Suprapubic skin (tissue), 4 donors: ENCODE measurements around the gene KCNH8. TPM values are rescaled to one million over a fixed set of nuclear protein-coding genes. Genes with fewer than 3 reads are reported as not detected.

Source experiments
- DNase-seq, 2 donors: peaks; one replicate each; pipeline ENCODE4 v3.0.0-alpha.2; 2019; ENCODE audit warnings: low spot score in 2 of 2
- H3K27ac ChIP-seq: fragments of 200-600 bp; sonication (generic); one replicate; pipeline ENCODE4 v1.5.1; 2019
- H3K27me3 ChIP-seq: fragments of 200-600 bp; sonication (generic); one replicate; pipeline ENCODE4 v1.5.1; 2019
- H3K36me3 ChIP-seq: fragments of 200-600 bp; sonication (generic); one replicate; pipeline ENCODE4 v1.5.1; 2019
- H3K4me1 ChIP-seq: fragments of 200-600 bp; sonication (generic); one replicate; pipeline ENCODE4 v1.5.1; 2019
- H3K4me3 ChIP-seq: fragments of 200-600 bp; sonication (generic); one replicate; pipeline ENCODE4 v1.5.1; 2019; ENCODE audit warnings: mild to moderate bottlenecking
- H3K9me3 ChIP-seq: fragments of 200-600 bp; sonication (generic); one replicate; pipeline ENCODE4 v1.5.1; 2019
- CTCF ChIP-seq, 2 donors: fragments of 200-600 bp in 1 of 2; fragments of 450-650 bp in 1 of 2; sonication (generic) in 1 of 2; IDR thresholded peaks; one replicate each; pipeline ENCODE4 v1.5.1; 2016 to 2019; ENCODE audit warnings: antibody characterized with exemption in 2 of 2, mild to moderate bottlenecking in 1 of 2, moderate library complexity in 1 of 2
- EP300 ChIP-seq: sonication (generic); formaldehyde crosslinking; IDR thresholded peaks from one replicate; pipeline ENCODE4 v1.6.1; 2017; ENCODE audit warnings: antibody characterized with exemption
- POLR2A ChIP-seq, 2 donors: fragments of 450-650 bp; IDR thresholded peaks; one replicate each; pipeline ENCODE4 v1.6.1; 2017; ENCODE audit warnings: antibody characterized with exemption in 2 of 2, mild to moderate bottlenecking in 2 of 2, moderate library complexity in 2 of 2
- POLR2AphosphoS5 ChIP-seq, 3 donors: sonication (generic); formaldehyde crosslinking; IDR thresholded peaks; one replicate each; pipeline ENCODE4 v1.6.1; 2017; ENCODE audit warnings: antibody characterized with exemption in 3 of 3
- WGBS: methylation state at CpG from one replicate; pipeline ENCODE4 v1.1.5; 2018; 5-methylcytosine and 5-hydroxymethylcytosine counted together
- total RNA-seq, 4 donors: library from RNA; depleted of rRNA; stranded (reverse); fragments of >200 nt; gene quantifications; one replicate each; pipeline ENCODE4 v1.1.0, GENCODE V29; 2016

The KCNH8 gene
- total RNA-seq, 4 donors from 2014 or later: 0.40 to 1.6 (median 0.58) TPM

GRCh38 chr3:19248767-19249166 is 100.5 kb downstream of the KCNH8 start:
- TF ChIP-seq POLR2A (IDR thresholded peaks at IDR 0.05) (no peak), EP300 (no peak), POLR2AphosphoS5 (IDR thresholded peaks at IDR 0.05) (no peak), CTCF (IDR thresholded peaks at IDR 0.05) (no peak)
- 93% methylated on average over 1 of the region's 1 CpG for WGBS
- H3K4me3 ChIP-seq: no peak overlapping the region
- H3K36me3 ChIP-seq: no peaks in the 10 kb centered on the region
- no peak overlapping the region for H3K27ac ChIP-seq
- no peaks in the 10 kb centered on the region for H3K9me3 ChIP-seq
- DNase-seq: no peak
- H3K4me1 ChIP-seq: no peaks in the 10 kb centered on the region
- H3K27me3 ChIP-seq: no peaks in the 10 kb centered on the region

DNA sequence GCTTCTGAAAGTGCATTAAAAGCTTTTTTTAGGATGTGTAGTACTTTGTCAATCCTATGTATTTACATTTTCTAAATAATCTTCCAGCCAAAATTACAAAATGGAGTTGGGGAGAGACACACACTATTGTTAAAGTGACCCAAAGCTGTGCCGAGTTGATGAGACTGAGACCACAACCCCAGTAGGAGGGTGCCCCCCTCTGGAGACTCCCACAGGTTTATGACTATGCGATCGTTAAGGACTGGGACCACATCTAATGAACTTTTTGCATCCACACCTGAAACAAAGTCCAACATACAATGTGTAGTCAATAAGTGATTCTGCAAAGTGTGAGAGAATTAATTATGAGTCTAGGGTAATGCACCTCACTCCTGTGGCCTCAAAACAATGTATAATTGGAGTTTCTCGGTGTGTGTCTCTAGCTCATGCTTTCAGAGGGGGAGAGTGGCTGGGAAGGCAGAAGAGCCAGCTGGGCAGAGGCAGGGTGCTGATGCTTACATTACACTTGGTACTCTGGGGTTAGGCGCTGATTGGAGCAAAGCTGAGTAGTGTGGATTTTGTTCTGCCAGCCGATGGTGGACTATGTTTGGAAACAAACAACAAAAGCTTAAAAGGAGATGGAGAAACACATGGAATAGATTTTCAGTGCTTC is 102.8 kb downstream of the KCNH8 start:
- WGBS: 76% methylated on average over 6 of the region's 6 CpGs
- no peaks in the 10 kb centered on the region for H3K4me1 ChIP-seq

DNA sequence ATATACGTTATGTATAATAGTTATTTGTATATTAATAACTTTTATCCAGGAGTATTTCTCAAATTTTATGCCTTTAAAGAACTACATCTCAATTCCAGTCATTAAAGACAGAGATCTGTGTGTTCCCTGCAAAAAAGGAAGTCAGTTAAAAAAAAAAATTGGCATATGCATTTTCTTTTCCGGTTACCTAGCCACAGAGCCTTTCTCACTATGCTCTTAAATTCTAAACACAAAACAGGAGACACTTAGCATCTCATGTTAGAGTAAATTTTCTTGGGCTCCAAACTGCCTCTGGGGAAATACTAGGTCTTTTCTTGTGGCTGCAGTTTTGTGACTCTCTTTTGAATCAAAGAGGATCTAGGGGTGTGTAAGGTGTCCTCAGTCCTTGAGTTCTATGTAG is 105.9 kb downstream of the KCNH8 start:
- TF ChIP-seq POLR2A (IDR thresholded peaks at IDR 0.05) (no peak), CTCF (IDR thresholded peaks at IDR 0.05) (no peak), POLR2AphosphoS5 (IDR thresholded peaks at IDR 0.05) (no peak), EP300 (no peak)
- no peak overlapping the region for H3K4me3 ChIP-seq
- no peaks in the 10 kb centered on the region for H3K9me3 ChIP-seq
- no peaks in the 10 kb centered on the region for H3K27me3 ChIP-seq
- no peak overlapping the region for H3K27ac ChIP-seq
- no peaks in the 10 kb centered on the region for H3K4me1 ChIP-seq
- WGBS: 72% methylated on average over 2 of the region's 2 CpGs
- H3K36me3 ChIP-seq: no peaks in the 10 kb centered on the region
- no peak for DNase-seq

More for the DNA sequence above, 102.8 kb downstream of the KCNH8 start:
- TF ChIP-seq POLR2AphosphoS5 (IDR thresholded peaks at IDR 0.05): no peak
- TF ChIP-seq CTCF (IDR thresholded peaks at IDR 0.05): no peak
- no peak for TF ChIP-seq POLR2A (IDR thresholded peaks at IDR 0.05)
- TF ChIP-seq EP300: no peak
- H3K27ac ChIP-seq: no peak overlapping the region
- no peaks in the 10 kb centered on the region for H3K27me3 ChIP-seq
- no peak overlapping the region for H3K4me3 ChIP-seq
- no peaks in the 10 kb centered on the region for H3K9me3 ChIP-seq
- DNase-seq: no peak
- no peaks in the 10 kb centered on the region for H3K36me3 ChIP-seq

DNA sequence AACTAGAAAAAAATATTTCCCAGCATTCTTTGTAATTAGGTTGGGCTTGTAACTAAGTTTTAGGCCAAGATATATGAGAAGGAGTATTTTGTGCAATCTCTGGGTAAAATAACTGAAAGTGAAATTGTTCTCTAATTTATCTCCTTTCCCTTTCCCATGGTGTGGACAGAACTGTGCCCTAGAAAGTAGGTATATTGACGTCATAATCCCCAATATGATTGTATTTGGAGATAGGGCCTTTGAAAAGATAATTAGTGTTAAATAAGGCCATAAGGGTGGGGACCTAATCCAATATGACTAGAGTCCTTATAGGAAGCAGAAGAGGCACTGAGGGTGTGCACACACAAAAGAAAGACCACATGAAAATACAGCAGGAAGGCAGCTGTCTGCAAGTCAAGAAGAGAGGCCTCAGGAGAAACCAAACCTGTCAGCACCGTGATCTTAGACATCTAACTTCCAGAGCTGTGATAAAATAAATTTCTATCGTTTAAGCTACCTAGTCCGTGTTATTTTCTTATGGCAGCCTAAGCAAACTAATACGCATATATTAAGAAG is 106.6 kb downstream of the KCNH8 start:
- no peak for DNase-seq
- no peaks in the 10 kb centered on the region for H3K9me3 ChIP-seq
- 85% methylated on average over 5 of the region's 5 CpGs for WGBS
- no peak for TF ChIP-seq POLR2AphosphoS5 (IDR thresholded peaks at IDR 0.05)
- TF ChIP-seq CTCF (IDR thresholded peaks at IDR 0.05): no peak
- TF ChIP-seq EP300: no peak
- TF ChIP-seq POLR2A (IDR thresholded peaks at IDR 0.05): no peak
- no peak overlapping the region for H3K27ac ChIP-seq
- H3K36me3 ChIP-seq: no peaks in the 10 kb centered on the region
- no peak overlapping the region for H3K4me3 ChIP-seq
- H3K4me1 ChIP-seq: no peaks in the 10 kb centered on the region
- H3K27me3 ChIP-seq: no peaks in the 10 kb centered on the region

DNA sequence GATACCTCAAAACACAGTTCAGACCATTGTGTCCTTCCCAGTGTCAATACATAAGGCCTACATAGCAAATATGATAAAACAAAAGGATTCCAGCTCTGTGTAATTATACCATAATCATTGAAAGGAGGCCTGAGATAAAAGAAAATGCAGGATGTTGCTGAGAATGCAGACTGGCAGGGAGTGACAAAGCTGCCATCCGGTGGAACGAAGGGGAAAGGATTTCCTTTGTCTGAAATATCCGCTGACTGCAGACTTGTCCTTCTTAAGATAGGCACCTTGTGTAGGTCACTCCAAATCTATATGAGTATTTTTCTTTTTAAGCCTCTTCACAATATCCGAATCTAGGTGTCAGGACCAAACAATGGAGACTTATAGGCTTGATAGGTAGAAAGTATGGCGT is 108.0 kb downstream of the KCNH8 start:
- TF ChIP-seq POLR2AphosphoS5 (IDR thresholded peaks at IDR 0.05) (no peak), EP300 (no peak), CTCF (IDR thresholded peaks at IDR 0.05) (no peak), POLR2A (IDR thresholded peaks at IDR 0.05) (no peak)
- Histone ChIP-seq H3K27me3 (no peaks in the 10 kb centered on the region), H3K27ac (no peak overlapping the region), H3K9me3 (no peaks in the 10 kb centered on the region), H3K4me3 (no peak overlapping the region), H3K36me3 (no peaks in the 10 kb centered on the region), H3K4me1 (no peaks in the 10 kb centered on the region)
- no peak for DNase-seq
- 84% methylated on average over 5 of the region's 5 CpGs for whole genome bisulfite sequencing
